ENCODE data around the gene HAPLN1.
A peak's percentile ranks its signal among the peaks of the same experiment; 100 is the strongest.

HAPLN1 gene

GRCh38 chr5:83718936-83719495 lies 1.6 kb downstream of the HAPLN1 start:
- no peak overlapping the region for H3K27ac ChIP-seq (ENCODE audit: low read depth, low read length)
- H3K4me2 ChIP-seq (ENCODE audit: low read length) = no peak overlapping the region
- H3K4me1 ChIP-seq (ENCODE audit: control insufficient read depth, low read length) = peaks cover 2% of the 10 kb centered on the region
- TF ChIP-seq EZH2phosphoT487 (IDR thresholded peaks at IDR 0.05; ENCODE audit: borderline replicate concordance, low read length) (no peak), CTCF (IDR thresholded peaks at IDR 0.05; ENCODE audit: low read depth, low read length, poor library complexity, severe bottlenecking) (no peak)
- H3K4me3 ChIP-seq (ENCODE audit: low read length) = no peak overlapping the region
- no peaks in the 10 kb centered on the region for H3K9me3 ChIP-seq (ENCODE audit: control insufficient read depth, insufficient read depth, low read length)
- no peaks in the 10 kb centered on the region for H3K79me2 ChIP-seq (ENCODE audit: control insufficient read depth, low read length)
- peaks cover 21% of the 10 kb centered on the region for H3K27me3 ChIP-seq (ENCODE audit: control insufficient read depth, low read length)
- no peaks in the 10 kb centered on the region for H3F3A ChIP-seq (ENCODE audit: control insufficient read depth, insufficient read depth)
- no peaks in the 10 kb centered on the region for H3K36me3 ChIP-seq (ENCODE audit: control insufficient read depth, low read length)
- no peaks in the 10 kb centered on the region for H3K9me2 ChIP-seq (replicated peaks; ENCODE audit: control insufficient read depth, low read length)
- no peaks in the 10 kb centered on the region for H4K20me1 ChIP-seq (ENCODE audit: control insufficient read depth, insufficient read depth, low read depth, low read length)

GRCh38 chr5:83718195-83718825 lies 2.3 kb downstream of the HAPLN1 start:
- no peaks in the 10 kb centered on the region for H3K9me3 ChIP-seq (ENCODE audit: control insufficient read depth, insufficient read depth, low read length)
- H3K4me3 ChIP-seq (ENCODE audit: low read length) = no peak overlapping the region
- no peaks in the 10 kb centered on the region for H3K9me2 ChIP-seq (replicated peaks; ENCODE audit: control insufficient read depth, low read length)
- peaks cover 21% of the 10 kb centered on the region for H3K27me3 ChIP-seq (ENCODE audit: control insufficient read depth, low read length)
- TF ChIP-seq EZH2phosphoT487 (IDR thresholded peaks at IDR 0.05; ENCODE audit: borderline replicate concordance, low read length) = no peak
- TF ChIP-seq CTCF (IDR thresholded peaks at IDR 0.05; ENCODE audit: low read depth, low read length, poor library complexity, severe bottlenecking) = peak; percentile 80
- H3K79me2 ChIP-seq (ENCODE audit: control insufficient read depth, low read length) = no peaks in the 10 kb centered on the region
- H3K36me3 ChIP-seq (ENCODE audit: control insufficient read depth, low read length) = no peaks in the 10 kb centered on the region
- no peaks in the 10 kb centered on the region; the same call in 1 of the 2 replicates for H3K4me1 ChIP-seq (ENCODE audit: control insufficient read depth, low read length)
- no peaks in the 10 kb centered on the region for H3F3A ChIP-seq (ENCODE audit: control insufficient read depth, insufficient read depth)
- no peak overlapping the region for H3K4me2 ChIP-seq (ENCODE audit: low read length)
- no peaks in the 10 kb centered on the region for H4K20me1 ChIP-seq (ENCODE audit: control insufficient read depth, insufficient read depth, low read depth, low read length)
- H3K27ac ChIP-seq (ENCODE audit: low read depth, low read length) = no peak overlapping the region

GRCh38 chr5:83715236-83716065 lies 5.2 kb downstream of the HAPLN1 start:
- Histone ChIP-seq H3K9me3 (ENCODE audit: control insufficient read depth, insufficient read depth, low read length) (no peaks in the 10 kb centered on the region), H3K27ac (ENCODE audit: low read depth, low read length) (no peak overlapping the region), H3K4me2 (ENCODE audit: low read length) (no peak overlapping the region), H3K36me3 (ENCODE audit: control insufficient read depth, low read length) (no peaks in the 10 kb centered on the region), H4K20me1 (ENCODE audit: control insufficient read depth, insufficient read depth, low read depth, low read length) (no peaks in the 10 kb centered on the region), H3K9me2 (replicated peaks; ENCODE audit: control insufficient read depth, low read length) (no peaks in the 10 kb centered on the region), H3K4me1 (ENCODE audit: control insufficient read depth, low read length) (no peaks in the 10 kb centered on the region; the same call in 1 of the 2 replicates), H3K79me2 (ENCODE audit: control insufficient read depth, low read length) (no peaks in the 10 kb centered on the region), H3K27me3 (ENCODE audit: control insufficient read depth, low read length) (peaks cover 13% of the 10 kb centered on the region), H3F3A (ENCODE audit: control insufficient read depth, insufficient read depth) (no peaks in the 10 kb centered on the region), H3K4me3 (ENCODE audit: low read length) (no peak overlapping the region)
- TF ChIP-seq EZH2phosphoT487 (IDR thresholded peaks at IDR 0.05; ENCODE audit: borderline replicate concordance, low read length) = no peak
